ENCODE results near the gene C1orf174.
"Not testable (repeated sequence)": the region's sequence is repeated elsewhere in the genome, so short reads cannot be mapped to it uniquely, and the experiment has no call there.

Gene C1orf174

GRCh38 chr1:3924186-3924824 lies 24.2 kb upstream of the C1orf174 start:
- FAIRE-seq (no peak), DNase-seq (ENCODE audit: insufficient read length) (no peak)

GRCh38 chr1:3923378-3924185 lies 23.5 kb upstream of the C1orf174 start:
- no peak for DNase-seq (ENCODE audit: insufficient read length)
- FAIRE-seq: no peak
- TF ChIP-seq TAF1 (IDR thresholded peaks at IDR 0.05; ENCODE audit: borderline replicate concordance, low read depth, low read length): no peak

More at GRCh38 chr1:3924186-3924824, 24.2 kb upstream of the C1orf174 start:
- TF ChIP-seq POLR2AphosphoS5 (IDR thresholded peaks at IDR 0.05; ENCODE audit: low read depth, low read length): no peak

- TF ChIP-seq POLR2AphosphoS5 (IDR thresholded peaks at IDR 0.05; ENCODE audit: low read depth, low read length) (no peak), TAF1 (IDR thresholded peaks at IDR 0.05; ENCODE audit: borderline replicate concordance, low read depth, low read length) (no peak), POLR2A (IDR thresholded peaks at IDR 0.05; ENCODE audit: low read depth, low read length) (no peak)
- no peak for FAIRE-seq
- DNase-seq (ENCODE audit: insufficient read length): no peak
Observed at GRCh38 chr1:3922851-3923250, 22.8 kb upstream of the C1orf174 start.

- FAIRE-seq: no peak
Observed at GRCh38 chr1:3922201-3922725, 22.2 kb upstream of the C1orf174 start.

DNA sequence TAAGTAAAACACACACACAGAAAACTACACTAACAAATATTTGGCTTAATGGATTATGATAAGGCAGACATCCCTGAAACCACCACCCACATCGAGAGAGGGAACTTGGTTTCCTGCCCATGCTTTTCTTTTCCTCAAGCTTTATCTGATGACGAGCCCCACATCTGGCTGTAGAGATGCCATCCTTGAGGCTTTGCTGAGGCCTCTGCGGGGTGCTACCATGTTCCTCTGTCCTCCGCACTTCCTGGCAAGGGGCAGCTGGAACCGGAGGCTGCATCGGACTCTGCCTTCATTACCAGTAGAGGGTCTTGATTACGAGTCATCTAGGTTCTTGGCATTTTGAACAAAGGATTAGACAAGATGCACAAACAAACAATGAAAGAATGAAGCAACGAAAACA lies 21.7 kb upstream of the C1orf174 start:
- FAIRE-seq: no peak
- DNase-seq (ENCODE audit: insufficient read length): no peak
- TF ChIP-seq TAF1 (IDR thresholded peaks at IDR 0.05; ENCODE audit: borderline replicate concordance, low read depth, low read length): no peak
- no peak for TF ChIP-seq POLR2A (IDR thresholded peaks at IDR 0.05; ENCODE audit: low read depth, low read length)
- TF ChIP-seq POLR2AphosphoS5 (IDR thresholded peaks at IDR 0.05; ENCODE audit: low read depth, low read length): no peak

More at GRCh38 chr1:3922201-3922725, 22.2 kb upstream of the C1orf174 start:
- no peak for TF ChIP-seq POLR2AphosphoS5 (IDR thresholded peaks at IDR 0.05; ENCODE audit: low read depth, low read length)
- no peak for TF ChIP-seq POLR2A (IDR thresholded peaks at IDR 0.05; ENCODE audit: low read depth, low read length)
- no peak for TF ChIP-seq TAF1 (IDR thresholded peaks at IDR 0.05; ENCODE audit: borderline replicate concordance, low read depth, low read length)
- no peak for DNase-seq (ENCODE audit: insufficient read length)

DNA sequence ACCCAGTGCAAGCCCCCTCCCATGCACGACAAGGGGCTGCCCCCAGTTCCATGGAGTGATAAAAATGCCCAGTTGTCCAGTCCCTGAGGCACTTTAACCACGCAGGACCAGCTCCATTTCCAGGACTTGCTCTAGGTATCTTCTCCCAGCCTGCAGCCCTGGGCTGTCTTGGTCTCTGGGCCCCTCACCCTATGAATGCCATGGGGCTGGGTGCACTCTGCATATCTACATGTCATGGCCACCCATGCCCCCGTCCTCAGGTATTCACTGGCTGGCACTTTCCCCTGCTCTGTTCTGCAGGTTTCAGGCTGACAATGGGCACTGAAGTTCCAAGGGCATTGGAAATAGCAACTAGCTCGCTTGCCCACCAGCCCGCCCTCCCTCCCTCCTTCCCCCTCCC lies 19.6 kb upstream of the C1orf174 start:
- FAIRE-seq: no peak
- DNase-seq (ENCODE audit: insufficient read length): no peak

GRCh38 chr1:3918966-3919611 lies 19.0 kb upstream of the C1orf174 start:
- DNase-seq (ENCODE audit: insufficient read length) (no peak), FAIRE-seq (no peak)
- no peak for TF ChIP-seq POLR2A (IDR thresholded peaks at IDR 0.05; ENCODE audit: low read depth, low read length)
- TF ChIP-seq TAF1 (IDR thresholded peaks at IDR 0.05; ENCODE audit: borderline replicate concordance, low read depth, low read length): no peak
- TF ChIP-seq POLR2AphosphoS5 (IDR thresholded peaks at IDR 0.05; ENCODE audit: low read depth, low read length): no peak

More for the DNA sequence above, 19.6 kb upstream of the C1orf174 start:
- no peak for TF ChIP-seq POLR2AphosphoS5 (IDR thresholded peaks at IDR 0.05; ENCODE audit: low read depth, low read length)
- no peak for TF ChIP-seq TAF1 (IDR thresholded peaks at IDR 0.05; ENCODE audit: borderline replicate concordance, low read depth, low read length)
- no peak for TF ChIP-seq POLR2A (IDR thresholded peaks at IDR 0.05; ENCODE audit: low read depth, low read length)

- FAIRE-seq; DNase-seq (ENCODE audit: insufficient read length): not testable (repeated sequence)
Observed at GRCh38 chr1:3918359-3918758, 18.3 kb upstream of the C1orf174 start.

- no peak for DNase-seq (ENCODE audit: insufficient read length)
- FAIRE-seq: no peak
- no peak for TF ChIP-seq POLR2A (IDR thresholded peaks at IDR 0.05; ENCODE audit: low read depth, low read length)
- no peak for TF ChIP-seq POLR2AphosphoS5 (IDR thresholded peaks at IDR 0.05; ENCODE audit: low read depth, low read length)
- no peak for TF ChIP-seq TAF1 (IDR thresholded peaks at IDR 0.05; ENCODE audit: borderline replicate concordance, low read depth, low read length)
Observed at GRCh38 chr1:3917761-3918160, 17.7 kb upstream of the C1orf174 start.

DNA sequence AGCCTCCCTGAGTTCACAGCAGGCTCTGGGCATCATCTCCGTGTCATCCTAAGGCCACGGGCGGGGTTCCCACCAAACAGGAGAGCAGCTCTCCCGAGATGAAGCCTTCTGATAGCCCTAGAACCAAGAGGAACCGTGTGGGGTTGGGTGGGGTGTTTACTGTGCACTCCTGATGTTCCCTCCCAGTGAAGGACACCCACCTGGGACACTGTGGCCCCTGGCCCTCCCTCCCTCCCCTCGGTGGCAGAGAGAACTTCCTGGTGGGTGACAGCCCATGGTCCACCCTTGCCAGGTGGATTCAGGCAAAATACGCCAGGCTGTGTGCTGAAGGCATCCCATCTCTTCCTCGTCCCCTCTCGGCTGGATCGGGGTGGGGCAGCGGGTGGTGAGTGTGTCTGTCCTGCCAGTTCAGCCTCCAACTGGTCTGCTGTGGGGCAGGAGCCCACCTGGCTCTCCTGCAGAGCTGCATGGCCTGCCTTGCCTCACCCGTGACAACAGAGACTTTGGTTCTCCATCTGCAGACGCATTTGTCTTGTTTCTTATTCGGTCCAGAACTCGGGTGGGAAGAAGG lies 15.6 kb upstream of the C1orf174 start:
- no peak for TF ChIP-seq TAF1 (IDR thresholded peaks at IDR 0.05; ENCODE audit: borderline replicate concordance, low read depth, low read length)
- TF ChIP-seq POLR2AphosphoS5 (IDR thresholded peaks at IDR 0.05; ENCODE audit: low read depth, low read length): no peak
- TF ChIP-seq POLR2A (IDR thresholded peaks at IDR 0.05; ENCODE audit: low read depth, low read length): no peak
- FAIRE-seq: no peak
- no peak for DNase-seq (ENCODE audit: insufficient read length)

DNA sequence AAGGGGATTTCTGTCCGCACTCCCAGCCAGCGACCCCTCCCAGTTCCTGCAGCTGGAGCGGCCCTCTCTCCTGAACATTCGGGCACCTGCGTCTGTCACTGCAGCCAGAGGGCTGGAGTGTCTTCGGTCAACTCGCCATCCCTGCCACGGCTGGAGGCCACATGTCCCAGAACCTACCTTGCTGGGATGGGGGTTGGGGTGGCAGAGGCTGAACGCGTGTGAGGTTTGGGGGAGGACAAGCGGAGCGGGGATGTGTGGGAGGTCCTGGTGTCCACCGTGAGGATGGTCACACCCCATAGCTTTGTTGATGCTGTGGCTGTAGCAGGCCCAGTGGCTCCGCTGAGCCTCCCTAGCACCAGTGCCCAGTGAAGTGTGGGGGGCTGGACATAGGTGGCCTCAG lies 14.8 kb upstream of the C1orf174 start:
- TF ChIP-seq POLR2A (IDR thresholded peaks at IDR 0.05; ENCODE audit: low read depth, low read length) (no peak), TAF1 (IDR thresholded peaks at IDR 0.05; ENCODE audit: borderline replicate concordance, low read depth, low read length) (no peak), POLR2AphosphoS5 (IDR thresholded peaks at IDR 0.05; ENCODE audit: low read depth, low read length) (no peak)
- FAIRE-seq: no peak
- DNase-seq (ENCODE audit: insufficient read length): no peak
